IMR-90 (cell line): Measurements from ENCODE around the gene ZPBP2. TPM values are rescaled to one million over a fixed set of nuclear protein-coding genes. Genes with fewer than 3 reads are reported as not detected.

ENCODE experiments used
- ATAC-seq: fragments of 200-7000 bp; cut with Tn5 transposase; 2 replicates; pipeline ENCODE4 v1.9.1; 2020; ENCODE audit warnings: low read depth, mild to moderate bottlenecking, moderate library complexity
- BruUV-seq: library from RNA; stranded (reverse); fragments of 400-500 nt; replicated peaks from 2 replicates; lab custom pipeline; 2021; lab: Mats Ljungman, UMichigan
- CTCF ChIA-PET: fragments of 300-600 bp; formaldehyde crosslinking; extraction: SDS; loops from one replicate; lab custom pipeline; 2021; ENCODE audit warnings: antibody characterized with exemption; lab: Yijun Ruan, JAX
- POLR2A ChIA-PET: fragments of 300-600 bp; sonication (Branson Sonifier 250); formaldehyde crosslinking; loops from one replicate; lab custom pipeline; 2022; ENCODE audit warnings: antibody characterized with exemption; ENCODE audit not compliant: unreplicated experiment; lab: Charles Lee
- DNase-seq: peaks from one replicate; pipeline ENCODE4 v3.0.0; 2013
- H2AFZ ChIP-seq: replicated peaks from 2 replicates; pipeline ENCODE3; 2013; ENCODE audit warnings: low read length, mild to moderate bottlenecking; ENCODE audit not compliant: poor library complexity
- H2AK5ac ChIP-seq: 2 replicates; pipeline ENCODE4 v1.6.1; 2013; ENCODE audit warnings: low read depth, low read length, inconsistent platforms
- H2AK9ac ChIP-seq: replicated peaks from 2 replicates; pipeline ENCODE3; 2013; ENCODE audit warnings: mild to moderate bottlenecking, low read depth, low read length, moderate library complexity; ENCODE audit not compliant: poor library complexity
- H2BK120ac ChIP-seq: 2 replicates; pipeline ENCODE4 v1.6.1; 2013; ENCODE audit warnings: low read depth, low read length, inconsistent platforms
- H2BK15ac ChIP-seq: 3 replicates; pipeline ENCODE4 v1.6.1; 2013; ENCODE audit warnings: low read depth, low read length, inconsistent platforms
- H2BK20ac ChIP-seq: 2 replicates; pipeline ENCODE4 v1.6.1; 2013; ENCODE audit warnings: low read depth, mild to moderate bottlenecking, inconsistent platforms, low read length, moderate library complexity
- H2BK5ac ChIP-seq: 2 replicates; pipeline ENCODE4 v1.6.1; 2013; ENCODE audit warnings: mild to moderate bottlenecking, low read depth, low read length, inconsistent platforms; ENCODE audit not compliant: poor library complexity, severe bottlenecking
- H3K14ac ChIP-seq: replicated peaks from 2 replicates; pipeline ENCODE4 v1.6.1; 2013; ENCODE audit warnings: low read depth, low read length, inconsistent platforms
- H3K18ac ChIP-seq: 2 replicates; pipeline ENCODE4 v1.6.1; 2013; ENCODE audit warnings: low read depth, low read length, control low read depth
- H3K23ac ChIP-seq: 2 replicates; pipeline ENCODE4 v1.6.1; 2013; ENCODE audit warnings: low read depth, low read length, inconsistent platforms
- H3K27ac ChIP-seq: 2 replicates; pipeline ENCODE4 v1.5.1; 2013; ENCODE audit warnings: mild to moderate bottlenecking, control low read depth, low read length; ENCODE audit not compliant: insufficient read depth
- H3K27me3 ChIP-seq: 2 replicates; pipeline ENCODE4 v1.6.1; 2013; ENCODE audit warnings: low read length; ENCODE audit not compliant: control insufficient read depth, insufficient read depth
- H3K36me3 ChIP-seq: 2 replicates; pipeline ENCODE4 v1.6.1; 2013; ENCODE audit warnings: low read length, mixed read lengths; ENCODE audit not compliant: control insufficient read depth, insufficient read depth
- H3K4ac ChIP-seq: 2 replicates; pipeline ENCODE4 v1.6.1; 2013; ENCODE audit warnings: low read depth, low read length, inconsistent platforms
- H3K4me1 ChIP-seq: 2 replicates; pipeline ENCODE4 v1.6.1; 2013; ENCODE audit warnings: low read length, mixed read lengths; ENCODE audit not compliant: control insufficient read depth, insufficient read depth
- H3K4me2 ChIP-seq: 2 replicates; pipeline ENCODE4 v1.6.1; 2013; ENCODE audit warnings: low read depth, mild to moderate bottlenecking, control low read depth, low read length, moderate library complexity
- H3K4me3 ChIP-seq: 2 replicates; pipeline ENCODE4 v1.5.1; 2013; ENCODE audit warnings: low read depth, mild to moderate bottlenecking, control low read depth, low read length, moderate library complexity; ENCODE audit not compliant: insufficient read depth
- H3K56ac ChIP-seq: 2 replicates; pipeline ENCODE4 v1.6.1; 2013; ENCODE audit warnings: low read length, inconsistent platforms; ENCODE audit not compliant: insufficient read depth; ENCODE audit errors: extremely low read depth
- H3K79me1 ChIP-seq, 2 experiments: 2 replicates each; pipeline ENCODE4 v1.6.1; 2013; ENCODE audit warnings: low read length in 2 of 2, inconsistent platforms in 1 of 2, low read depth in 1 of 2
- H3K9ac ChIP-seq: 2 replicates; pipeline ENCODE4 v1.6.1; 2013; ENCODE audit warnings: low read depth, low read length, control low read depth
- H3K9me1 ChIP-seq: 2 replicates; pipeline ENCODE4 v1.6.1; 2013; ENCODE audit warnings: low read length, inconsistent platforms; ENCODE audit not compliant: insufficient read depth
- H3K9me3 ChIP-seq: 2 replicates; pipeline ENCODE4 v1.6.1; 2013; ENCODE audit warnings: low read length; ENCODE audit not compliant: control insufficient read depth, insufficient read depth
- H4K20me1 ChIP-seq: 2 replicates; pipeline ENCODE4 v1.6.1; 2013; ENCODE audit warnings: low read length, inconsistent platforms; ENCODE audit not compliant: insufficient read depth
- H4K5ac ChIP-seq: 2 replicates; pipeline ENCODE4 v1.6.1; 2013; ENCODE audit warnings: mild to moderate bottlenecking, low read depth, low read length, control low read depth
- H4K8ac ChIP-seq, 2 experiments: 2 replicates each; pipeline ENCODE4 v1.6.1; 2013; ENCODE audit warnings: low read depth in 2 of 2, low read length in 2 of 2, control low read depth in 1 of 2, inconsistent platforms in 1 of 2
- H4K91ac ChIP-seq: 2 replicates; pipeline ENCODE4 v1.6.1; 2013; ENCODE audit warnings: low read depth, low read length, inconsistent platforms; ENCODE audit not compliant: insufficient read depth
- BHLHE40 ChIP-seq: fragments of 150-350 bp; IDR thresholded peaks from 2 replicates; pipeline ENCODE4 v1.6.1; 2016; ENCODE audit warnings: mild to moderate bottlenecking, low read depth, low read length
- ELK1 ChIP-seq: fragments of 150-350 bp; IDR thresholded peaks from 2 replicates; pipeline ENCODE4 v1.6.1; 2016; ENCODE audit warnings: low read depth, mild to moderate bottlenecking, low read length, moderate library complexity, borderline replicate concordance
- POLR2A ChIP-seq: IDR thresholded peaks from 2 replicates; pipeline ENCODE4 v1.6.1; 2012; ENCODE audit warnings: mild to moderate bottlenecking, low read depth, low read length
- RCOR1 ChIP-seq: IDR thresholded peaks from 2 replicates; pipeline ENCODE4 v1.6.1; 2012; ENCODE audit warnings: mild to moderate bottlenecking, low read length, improper control_type of control experiment; ENCODE audit not compliant: insufficient replicate concordance
- USF2 ChIP-seq: fragments of 150-350 bp; IDR thresholded peaks from 2 replicates; pipeline ENCODE4 v1.6.1; 2017; ENCODE audit warnings: mild to moderate bottlenecking, antibody characterized with exemption, low read length, low read depth
- dilution Hi-C: fragments of 300-500 bp; cut with HindIII; formaldehyde crosslinking; loops from one replicate; pipeline ENCODE4 v1.14.3; 2018; ENCODE audit warnings: low sequenced_read_pairs; ENCODE audit not compliant: unreplicated experiment
- in situ Hi-C: fragments of 300-500 bp; cut with MboI; formaldehyde crosslinking; loops from 3 replicates; pipeline ENCODE4 v1.14.3; 2019; ENCODE audit warnings: low sequenced_read_pairs, inconsistent platforms, mixed read lengths
- intact Hi-C: fragments of 100-400 bp; cut with micrococcal nuclease; formaldehyde crosslinking; loops from 2 replicates; pipeline ENCODE4 v1.10.0; 2022
- polyA plus RNA-seq, 3 experiments: library from polyadenylated mRNA; depleted of rRNA; stranded (reverse); fragments of >200 nt; gene quantifications; 2 replicates each; pipeline ENCODE4 v1.2.3, GENCODE V29; 2012; ENCODE audit warnings: low replicate concordance in 1 of 3
- total RNA-seq: library from RNA; depleted of rRNA; stranded (reverse); fragments of >200 nt; gene quantifications from 2 replicates; pipeline ENCODE4 v1.2.3, GENCODE V29; 2012

ZPBP2 gene
- total and polyA plus RNA-seq, 2 of the 4 experiments (the other 2 are of a cell fraction), result not detected

GRCh38 chr17:39834017-39834416, 34.0 kb upstream of the ZPBP2 start:
- no peak overlapping the region for H3K56ac ChIP-seq
- dilution Hi-C loops (no loop called here), intact Hi-C loops (no loop called here), in situ Hi-C loops (no loop called here)
- H4K20me1 ChIP-seq, result no peaks in the 10 kb centered on the region
- no peak overlapping the region for H3K27ac ChIP-seq
- no peak overlapping the region for H3K9ac ChIP-seq
- H2BK20ac ChIP-seq, result no peak overlapping the region
- no peak overlapping the region for H2AK5ac ChIP-seq
- no peak overlapping the region for H3K14ac ChIP-seq
- no peak overlapping the region for H2BK120ac ChIP-seq
- POLR2A ChIA-PET, result no interaction called here
- H4K5ac ChIP-seq, result no peak overlapping the region
- no peak overlapping the region for H2AK9ac ChIP-seq
- no peak overlapping the region for H3K4me2 ChIP-seq
- no peak overlapping the region for H4K91ac ChIP-seq
- no peak overlapping the region for H2BK15ac ChIP-seq
- no peak overlapping the region for H2BK5ac ChIP-seq
- no peak overlapping the region for H3K4me3 ChIP-seq
- peaks cover 6% of the 10 kb centered on the region for H3K9me3 ChIP-seq
- no peak overlapping the region for H3K4ac ChIP-seq
- no peak for ATAC-seq
- CTCF ChIA-PET, result interaction anchor here (1.4 kb wide), 1 partner anchor 28 kb away, joined by 3 read pairs; no protein-coding TSS in a partner anchor
- H2AFZ ChIP-seq, result no peak overlapping the region
- H3K18ac ChIP-seq, result no peak overlapping the region
- H3K27me3 ChIP-seq, result peaks cover 4% of the 10 kb centered on the region
- H3K36me3 ChIP-seq, result no peaks in the 10 kb centered on the region
- no peaks in the 10 kb centered on the region for H3K9me1 ChIP-seq
- H3K23ac ChIP-seq, result no peak overlapping the region
- TF ChIP-seq USF2 (no peak), RCOR1 (no peak), ELK1 (no peak), POLR2A (no peak), BHLHE40 (no peak)
- DNase-seq, result no peak
- no peaks in the 10 kb centered on the region for H3K4me1 ChIP-seq
- no peaks in the 10 kb centered on the region for H3K79me1 ChIP-seq
- BruUV-seq, result no TSS peak
- no peak overlapping the region for H4K8ac ChIP-seq
